ENCODE measurements around the gene CD8B. TPM values are rescaled to one million over a fixed set of nuclear protein-coding genes. Genes with fewer than 3 reads are reported as not detected.

The CD8B gene
- total RNA-seq, 1 donor from 2014 or later: 1.0 TPM

DNA sequence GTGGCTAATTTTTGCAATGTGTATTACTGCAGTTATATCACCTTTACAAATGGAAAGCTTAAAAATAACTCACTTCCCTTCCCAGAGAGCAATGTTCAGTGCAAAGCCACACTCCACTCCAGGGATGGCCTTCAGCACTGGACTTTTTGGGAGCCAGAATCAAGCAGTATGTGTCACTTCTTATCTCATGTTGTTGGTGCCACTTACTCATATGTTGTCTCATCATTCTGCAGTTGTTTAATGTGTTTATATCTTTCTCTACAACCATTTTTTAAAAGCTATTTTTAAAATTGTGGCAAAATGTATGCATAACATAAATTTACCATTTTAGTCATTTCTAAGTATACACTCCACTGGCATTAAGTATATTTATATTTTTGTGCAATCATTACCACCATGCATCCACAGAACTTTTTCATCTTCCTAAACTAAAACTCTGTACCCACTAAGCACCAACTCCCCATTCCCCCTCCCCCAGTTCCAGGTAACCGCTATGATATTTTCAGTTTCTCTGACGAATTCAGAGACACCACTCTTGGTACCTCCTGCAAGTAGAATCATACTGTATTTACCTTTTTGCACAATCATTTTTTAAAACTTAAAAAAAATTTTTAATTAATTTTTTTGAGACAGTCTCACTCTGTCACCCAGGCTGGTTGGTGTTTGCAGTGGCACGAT is 38.9 kb downstream of the CD8B start:
- Histone ChIP-seq H3K27me3 (ENCODE audit: control insufficient read depth in 3 of 3, insufficient read depth in 3 of 3, low read length in 3 of 3) (peaks cover 3 to 5% (median 3%) of the 10 kb centered on the region in 3 donors), H3K27ac (ENCODE audit: low read depth, low read length) (no peak overlapping the region), H3K4me3 (ENCODE audit: low read length in 3 of 3) (no peak overlapping the region)

DNA sequence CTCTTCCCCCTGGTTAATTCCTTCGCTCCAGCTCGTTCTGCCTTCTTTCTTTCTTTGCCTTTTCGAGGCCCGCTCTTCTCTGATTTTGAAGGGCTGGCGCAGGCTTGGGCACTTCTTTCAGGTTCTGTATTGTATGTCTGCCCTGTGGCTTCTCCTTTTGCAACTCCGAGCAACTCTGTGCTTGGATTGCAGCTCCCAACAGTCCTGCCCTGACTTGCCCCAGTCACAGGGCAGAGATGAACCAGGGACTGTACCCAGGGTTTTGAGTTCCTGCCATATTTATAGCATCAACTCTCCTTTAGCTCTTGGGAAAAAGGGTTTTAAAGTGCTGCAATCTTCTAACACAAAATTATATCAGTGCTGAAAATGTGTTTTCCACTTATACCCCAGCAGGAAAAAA is 39.8 kb downstream of the CD8B start:
- H3K27ac ChIP-seq (ENCODE audit: low read depth, low read length): no peak overlapping the region
- no peaks in the 10 kb centered on the region for H3K4me1 ChIP-seq (ENCODE audit: control insufficient read depth in 3 of 3, insufficient read depth in 3 of 3, low read length in 3 of 3)
- no peak overlapping the region for H3K9ac ChIP-seq (ENCODE audit: low read depth in 1 of 3, low read length in 3 of 3)
- no peak overlapping the region for H3K4me3 ChIP-seq (ENCODE audit: low read length in 3 of 3)
- H3K27me3 ChIP-seq (ENCODE audit: control insufficient read depth in 3 of 3, insufficient read depth in 3 of 3, low read length in 3 of 3): peaks cover 3 to 5% (median 3%) of the 10 kb centered on the region in 3 donors
- H3K36me3 ChIP-seq (ENCODE audit: control insufficient read depth in 3 of 3, insufficient read depth in 3 of 3, low read length in 3 of 3): no peaks in the 10 kb centered on the region
- peaks cover 2 to 13% (median 6%) of the 10 kb centered on the region in 3 donors for H3K9me3 ChIP-seq (ENCODE audit: control insufficient read depth in 3 of 3, low read length in 3 of 3)

More for the DNA sequence above, 38.9 kb downstream of the CD8B start:
- H3K9me3 ChIP-seq (ENCODE audit: control insufficient read depth in 3 of 3, low read length in 3 of 3): peaks cover 2 to 13% (median 6%) of the 10 kb centered on the region in 3 donors
- no peaks in the 10 kb centered on the region for H3K4me1 ChIP-seq (ENCODE audit: control insufficient read depth in 3 of 3, insufficient read depth in 3 of 3, low read length in 3 of 3)
- H3K36me3 ChIP-seq (ENCODE audit: control insufficient read depth in 3 of 3, insufficient read depth in 3 of 3, low read length in 3 of 3): no peaks in the 10 kb centered on the region
- no peak overlapping the region for H3K9ac ChIP-seq (ENCODE audit: low read depth in 1 of 3, low read length in 3 of 3)

GRCh38 chr2:86821306-86821705 is 40.4 kb downstream of the CD8B start:
- peaks cover 2 to 13% (median 6%) of the 10 kb centered on the region in 3 donors for H3K9me3 ChIP-seq (ENCODE audit: control insufficient read depth in 3 of 3, low read length in 3 of 3)
- no peak overlapping the region for H3K27ac ChIP-seq (ENCODE audit: low read depth, low read length)
- no peak overlapping the region for H3K9ac ChIP-seq (ENCODE audit: low read depth in 1 of 3, low read length in 3 of 3)
- H3K27me3 ChIP-seq (ENCODE audit: control insufficient read depth in 3 of 3, insufficient read depth in 3 of 3, low read length in 3 of 3): peaks cover 1 to 3% (median 2%) of the 10 kb centered on the region in 3 donors
- no peak overlapping the region for H3K4me3 ChIP-seq (ENCODE audit: low read length in 3 of 3)
- no peaks in the 10 kb centered on the region for H3K4me1 ChIP-seq (ENCODE audit: control insufficient read depth in 3 of 3, insufficient read depth in 3 of 3, low read length in 3 of 3)
- H3K36me3 ChIP-seq (ENCODE audit: control insufficient read depth in 3 of 3, insufficient read depth in 3 of 3, low read length in 3 of 3): no peaks in the 10 kb centered on the region

GRCh38 chr2:86818957-86819356 is 42.7 kb downstream of the CD8B start:
- Histone ChIP-seq H3K4me3 (ENCODE audit: low read length in 3 of 3) (no peak overlapping the region), H3K36me3 (ENCODE audit: control insufficient read depth in 3 of 3, insufficient read depth in 3 of 3, low read length in 3 of 3) (no peaks in the 10 kb centered on the region), H3K27me3 (ENCODE audit: control insufficient read depth in 3 of 3, insufficient read depth in 3 of 3, low read length in 3 of 3) (no peaks in the 10 kb centered on the region), H3K27ac (ENCODE audit: low read depth, low read length) (no peak overlapping the region), H3K9ac (ENCODE audit: low read depth in 1 of 3, low read length in 3 of 3) (no peak overlapping the region), H3K4me1 (ENCODE audit: control insufficient read depth in 3 of 3, insufficient read depth in 3 of 3, low read length in 3 of 3) (no peaks in the 10 kb centered on the region), H3K9me3 (ENCODE audit: control insufficient read depth in 3 of 3, low read length in 3 of 3) (peaks cover 2 to 13% (median 6%) of the 10 kb centered on the region in 3 donors)

GRCh38 chr2:86818114-86818801 is 43.4 kb downstream of the CD8B start:
- no peaks in the 10 kb centered on the region for H3K36me3 ChIP-seq (ENCODE audit: control insufficient read depth in 3 of 3, insufficient read depth in 3 of 3, low read length in 3 of 3)
- H3K27ac ChIP-seq (ENCODE audit: low read depth, low read length): no peak overlapping the region
- no peaks in the 10 kb centered on the region for H3K27me3 ChIP-seq (ENCODE audit: control insufficient read depth in 3 of 3, insufficient read depth in 3 of 3, low read length in 3 of 3)
- no peaks in the 10 kb centered on the region for H3K4me1 ChIP-seq (ENCODE audit: control insufficient read depth in 3 of 3, insufficient read depth in 3 of 3, low read length in 3 of 3)
- peaks cover 2 to 10% (median 6%) of the 10 kb centered on the region in 3 donors for H3K9me3 ChIP-seq (ENCODE audit: control insufficient read depth in 3 of 3, low read length in 3 of 3)
- H3K9ac ChIP-seq (ENCODE audit: low read depth in 1 of 3, low read length in 3 of 3): no peak overlapping the region
- H3K4me3 ChIP-seq (ENCODE audit: low read length in 3 of 3): no peak overlapping the region

DNA sequence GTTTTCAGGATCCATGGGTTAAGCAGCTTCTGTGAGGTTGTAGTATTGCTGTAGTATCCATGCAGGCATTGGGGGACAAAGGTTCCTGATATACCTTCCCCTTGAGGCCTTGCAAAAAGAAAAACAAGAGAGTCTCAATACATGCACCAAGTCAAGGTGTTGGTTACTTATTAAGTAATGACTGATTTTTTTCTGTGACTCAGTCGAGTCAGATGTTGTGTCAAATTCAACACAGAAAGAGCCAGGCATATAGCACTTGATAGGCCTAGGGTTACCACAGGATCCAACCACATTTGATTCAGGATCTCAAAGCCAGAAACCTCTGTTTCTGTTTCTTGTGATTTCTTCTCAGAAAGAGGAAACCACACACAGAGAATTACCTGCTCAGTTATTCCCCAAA is 46.1 kb downstream of the CD8B start:
- Histone ChIP-seq H3K36me3 (ENCODE audit: control insufficient read depth in 3 of 3, insufficient read depth in 3 of 3, low read length in 3 of 3) (no peaks in the 10 kb centered on the region), H3K9ac (ENCODE audit: low read depth in 1 of 3, low read length in 3 of 3) (no peak overlapping the region), H3K4me3 (ENCODE audit: low read length in 3 of 3) (no peak overlapping the region), H3K27ac (ENCODE audit: low read depth, low read length) (no peak overlapping the region), H3K27me3 (ENCODE audit: control insufficient read depth in 3 of 3, insufficient read depth in 3 of 3, low read length in 3 of 3) (peaks cover 2 to 8% (median 4%) of the 10 kb centered on the region in 3 donors), H3K4me1 (ENCODE audit: control insufficient read depth in 3 of 3, insufficient read depth in 3 of 3, low read length in 3 of 3) (no peaks in the 10 kb centered on the region), H3K9me3 (ENCODE audit: control insufficient read depth in 3 of 3, low read length in 3 of 3) (no peaks in the 10 kb centered on the region)

DNA sequence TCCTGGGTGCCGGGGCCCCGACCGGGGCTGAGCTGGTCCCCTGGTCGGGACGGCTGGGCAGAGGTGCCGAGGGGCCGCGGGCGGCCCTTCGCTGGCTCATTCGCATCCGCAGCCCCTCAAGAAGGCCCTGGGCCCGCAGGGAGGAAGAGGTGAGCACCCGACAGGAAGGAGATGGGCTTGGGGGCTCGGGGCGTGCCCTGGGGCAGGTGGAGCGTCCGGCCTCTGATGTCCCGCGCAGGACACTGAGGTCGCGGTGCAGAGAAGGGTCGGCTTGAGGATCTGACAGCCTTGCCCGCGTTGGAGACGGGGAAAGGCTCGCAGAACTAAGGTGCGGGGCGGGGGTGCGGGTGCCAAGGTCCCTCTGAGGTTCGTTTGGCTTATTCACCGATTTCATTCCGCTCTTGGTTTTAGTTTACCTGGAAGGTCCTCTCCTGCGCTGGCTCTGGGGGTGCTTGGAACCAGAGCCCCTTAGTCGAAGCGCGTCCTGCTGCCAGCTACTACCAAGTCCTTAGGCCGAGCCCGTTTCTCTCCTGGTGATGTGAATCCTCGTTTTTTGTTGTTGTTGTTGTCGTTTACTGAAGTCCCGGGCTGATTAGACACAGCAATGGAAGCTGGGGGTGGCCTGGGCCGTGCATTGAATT is 52.1 kb downstream of the CD8B start:
- Histone ChIP-seq H3K27ac (ENCODE audit: low read depth, low read length) (no peak overlapping the region), H3K4me3 (ENCODE audit: low read length in 3 of 3) (no peak overlapping the region)

GRCh38 chr2:86808315-86809161 is 53.1 kb downstream of the CD8B start:
- Histone ChIP-seq H3K9ac (ENCODE audit: low read depth in 1 of 3, low read length in 3 of 3) (peak overlapping the region in 2 of 3 donors; percentile 66 to 69), H3K27ac (ENCODE audit: low read depth, low read length) (no peak overlapping the region)

More for the DNA sequence above, 52.1 kb downstream of the CD8B start:
- Histone ChIP-seq H3K4me1 (ENCODE audit: control insufficient read depth in 3 of 3, insufficient read depth in 3 of 3, low read length in 3 of 3) (peaks cover 9 to 20% (median 19%) of the 10 kb centered on the region in 3 donors), H3K27me3 (ENCODE audit: control insufficient read depth in 3 of 3, insufficient read depth in 3 of 3, low read length in 3 of 3) (peaks cover 23 to 27% (median 25%) of the 10 kb centered on the region in 3 donors), H3K36me3 (ENCODE audit: control insufficient read depth in 3 of 3, insufficient read depth in 3 of 3, low read length in 3 of 3) (no peaks in the 10 kb centered on the region), H3K9me3 (ENCODE audit: control insufficient read depth in 3 of 3, low read length in 3 of 3) (no peaks in the 10 kb centered on the region), H3K9ac (ENCODE audit: low read depth in 1 of 3, low read length in 3 of 3) (no peak overlapping the region)

GRCh38 chr2:86807468-86808275 is 54.0 kb downstream of the CD8B start:
- H3K27me3 ChIP-seq (ENCODE audit: control insufficient read depth in 3 of 3, insufficient read depth in 3 of 3, low read length in 3 of 3): peaks cover 23 to 27% (median 25%) of the 10 kb centered on the region in 3 donors

More at GRCh38 chr2:86808315-86809161, 53.1 kb downstream of the CD8B start:
- Histone ChIP-seq H3K9me3 (ENCODE audit: control insufficient read depth in 3 of 3, low read length in 3 of 3) (no peaks in the 10 kb centered on the region), H3K4me1 (ENCODE audit: control insufficient read depth in 3 of 3, insufficient read depth in 3 of 3, low read length in 3 of 3) (peaks cover 9 to 20% (median 19%) of the 10 kb centered on the region in 3 donors), H3K27me3 (ENCODE audit: control insufficient read depth in 3 of 3, insufficient read depth in 3 of 3, low read length in 3 of 3) (peaks cover 23 to 27% (median 25%) of the 10 kb centered on the region in 3 donors), H3K36me3 (ENCODE audit: control insufficient read depth in 3 of 3, insufficient read depth in 3 of 3, low read length in 3 of 3) (no peaks in the 10 kb centered on the region), H3K4me3 (ENCODE audit: low read length in 3 of 3) (peak overlapping the region; percentile 66 to 75 (median 70))

More at GRCh38 chr2:86807468-86808275, 54.0 kb downstream of the CD8B start:
- peak overlapping the region; percentile 30 to 69 (median 66) for H3K9ac ChIP-seq (ENCODE audit: low read depth in 1 of 3, low read length in 3 of 3)
- H3K36me3 ChIP-seq (ENCODE audit: control insufficient read depth in 3 of 3, insufficient read depth in 3 of 3, low read length in 3 of 3): no peaks in the 10 kb centered on the region
- no peaks in the 10 kb centered on the region for H3K9me3 ChIP-seq (ENCODE audit: control insufficient read depth in 3 of 3, low read length in 3 of 3)
- H3K4me1 ChIP-seq (ENCODE audit: control insufficient read depth in 3 of 3, insufficient read depth in 3 of 3, low read length in 3 of 3): peaks cover 9 to 20% (median 19%) of the 10 kb centered on the region in 3 donors
- H3K27ac ChIP-seq (ENCODE audit: low read depth, low read length): no peak overlapping the region
- H3K4me3 ChIP-seq (ENCODE audit: low read length in 3 of 3): peak overlapping the region; percentile 66 to 75 (median 70)

All from skeletal muscle tissue (tissue), 4 donors.